Activated gamma-delta T cell treated with Interleukin-2 at 50 U/mL for 16 hours (primary cell): ENCODE measurements around the gene RAPGEF5.

Experiments
- DNase-seq: peaks from one replicate; pipeline ENCODE4 v3.0.0-alpha.2; 2020

RAPGEF5 gene

DNA sequence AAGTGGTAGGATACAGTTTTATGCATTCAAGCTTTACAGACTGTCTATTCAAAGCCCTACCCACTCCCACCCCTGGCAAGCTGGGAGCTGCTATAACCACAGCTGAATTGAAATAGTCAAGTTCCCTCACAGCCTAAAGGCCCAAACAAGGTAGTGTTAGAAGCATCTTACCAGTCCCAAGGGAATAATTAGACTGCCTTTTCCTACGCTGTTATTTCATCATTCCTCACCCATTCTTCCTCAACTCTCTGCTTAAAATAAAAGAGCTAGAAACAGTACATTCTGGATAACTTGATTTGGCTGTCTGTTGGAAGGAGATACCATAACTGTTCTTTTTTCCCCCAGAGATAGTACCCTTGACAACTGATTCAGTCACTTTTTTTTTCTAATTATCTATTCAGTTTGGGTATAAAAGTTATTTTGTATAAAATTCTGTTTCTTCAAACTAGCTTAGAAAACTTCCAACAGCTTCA lies 54.0 kb downstream of the RAPGEF5 start:
- DNase-seq, result no peak

DNA sequence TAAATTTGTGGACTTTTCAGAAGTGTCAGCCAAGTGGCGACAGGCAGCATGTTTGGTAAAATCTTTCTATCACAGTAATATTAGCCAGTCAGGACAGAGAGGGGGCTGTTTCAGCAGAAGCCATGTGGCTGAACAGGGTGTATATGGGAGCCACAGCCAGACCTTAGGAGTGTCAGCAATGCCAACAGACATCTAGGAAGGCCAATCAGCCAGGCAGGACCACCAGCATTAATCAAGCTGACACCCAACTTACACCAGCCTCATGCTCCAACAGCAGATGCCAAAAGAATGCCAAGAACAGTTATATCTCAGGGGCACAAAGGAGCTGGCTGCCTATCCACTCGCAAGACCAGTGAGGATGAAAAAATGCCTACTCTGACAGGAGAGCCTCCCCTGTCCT lies 54.8 kb downstream of the RAPGEF5 start:
- no peak for DNase-seq

GRCh38 chr7:22301790-22302189 lies 55.2 kb downstream of the RAPGEF5 start:
- no peak for DNase-seq

DNA sequence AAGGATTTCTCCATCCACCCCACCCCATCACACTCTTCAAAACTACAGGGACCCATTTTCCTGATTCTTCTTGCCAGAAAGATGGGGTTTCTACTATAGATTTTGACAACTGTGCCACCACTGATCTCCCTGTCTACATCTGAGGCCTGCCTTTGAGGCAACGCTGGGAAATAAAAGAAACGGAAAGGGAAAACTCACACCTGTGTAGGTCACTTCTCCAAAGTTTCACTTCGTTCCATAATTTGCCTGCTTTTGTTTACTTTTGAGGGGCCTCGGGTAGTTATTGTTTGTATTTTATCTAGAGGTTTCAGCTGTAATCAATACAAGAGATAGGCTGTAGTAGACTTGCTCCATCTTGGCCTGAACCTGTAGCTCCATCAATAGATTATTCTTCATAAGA lies 56.1 kb downstream of the RAPGEF5 start:
- no peak for DNase-seq

DNA sequence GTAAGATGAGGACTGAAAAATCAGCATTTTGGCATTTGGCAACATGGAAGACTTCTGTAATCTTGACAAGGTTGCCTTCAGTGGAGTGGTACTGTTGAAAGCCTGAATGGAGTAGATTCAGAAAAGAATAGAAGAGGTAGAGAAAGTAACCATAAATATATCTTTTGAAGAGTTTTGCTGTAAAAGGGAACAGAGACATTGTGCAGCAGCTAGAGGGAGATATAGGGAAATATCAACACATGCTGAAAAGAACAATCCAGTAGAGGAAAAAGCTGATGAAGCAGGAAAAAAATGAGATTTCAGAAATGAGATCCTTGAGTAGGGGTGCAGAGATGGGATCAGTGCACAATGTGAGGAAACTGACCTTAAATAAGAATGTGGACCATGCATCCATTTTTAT lies 60.0 kb downstream of the RAPGEF5 start:
- DNase-seq, result no peak

GRCh38 chr7:22296265-22296566 lies 60.7 kb downstream of the RAPGEF5 start:
- DNase-seq, result no peak

DNA sequence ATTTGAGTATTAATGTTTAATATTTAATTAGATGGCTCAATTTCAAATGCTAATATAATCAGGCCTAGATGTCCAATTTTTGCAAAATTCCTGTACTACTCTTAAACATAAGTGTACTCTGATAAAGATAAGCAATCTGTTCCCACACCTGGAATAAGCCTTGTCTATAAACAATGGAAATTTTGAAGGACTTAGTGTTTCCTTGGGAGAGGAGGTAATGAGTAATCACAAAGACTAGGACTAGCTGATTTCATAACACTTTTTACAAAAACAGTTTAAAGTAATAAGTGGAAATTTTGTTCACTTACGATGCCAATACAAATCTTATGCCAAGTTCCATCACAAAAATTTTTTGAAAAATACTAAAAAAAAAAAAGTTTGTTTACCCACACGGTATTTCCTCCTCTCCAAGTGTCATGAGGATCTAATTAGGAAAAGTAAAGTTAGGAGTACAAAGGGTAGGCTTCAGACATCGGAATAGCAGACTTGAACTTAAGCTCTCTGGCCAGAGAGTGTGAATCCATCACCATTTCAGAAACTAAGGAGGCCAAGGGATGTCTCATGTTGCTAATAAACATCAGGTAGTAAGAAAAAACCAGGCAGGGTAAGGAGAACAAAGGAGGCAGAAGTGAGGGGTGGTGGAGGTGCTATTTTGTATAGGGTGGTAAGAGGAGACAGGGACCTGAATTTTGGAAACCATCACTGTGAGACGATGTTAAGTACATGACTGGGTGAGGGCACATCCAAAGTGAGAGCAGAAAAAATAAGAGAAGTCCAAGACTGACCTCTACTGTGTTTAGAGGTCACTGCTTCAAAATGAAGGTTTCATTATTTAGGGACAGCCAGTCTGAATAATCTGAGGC lies 61.3 kb downstream of the RAPGEF5 start:
- no peak for DNase-seq

DNA sequence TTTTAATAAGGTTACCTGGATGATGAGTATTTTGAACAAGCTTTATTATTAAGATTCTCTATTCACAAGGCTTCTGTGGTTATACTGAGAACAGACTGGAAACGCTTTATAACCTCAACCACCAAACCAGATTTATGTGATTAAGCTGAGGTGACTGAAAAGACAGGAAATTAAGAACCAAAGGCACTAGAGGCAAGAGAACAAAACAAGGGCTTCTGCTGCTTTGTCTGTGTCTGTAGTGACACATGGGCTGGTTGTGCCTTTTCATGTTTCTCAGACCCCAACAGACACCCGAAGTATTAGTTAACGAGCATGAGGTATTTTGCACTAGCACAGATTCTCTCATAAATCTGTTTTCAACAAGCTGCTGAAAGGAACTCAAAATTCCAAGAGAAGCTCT lies 64.4 kb downstream of the RAPGEF5 start:
- no peak for DNase-seq

DNA sequence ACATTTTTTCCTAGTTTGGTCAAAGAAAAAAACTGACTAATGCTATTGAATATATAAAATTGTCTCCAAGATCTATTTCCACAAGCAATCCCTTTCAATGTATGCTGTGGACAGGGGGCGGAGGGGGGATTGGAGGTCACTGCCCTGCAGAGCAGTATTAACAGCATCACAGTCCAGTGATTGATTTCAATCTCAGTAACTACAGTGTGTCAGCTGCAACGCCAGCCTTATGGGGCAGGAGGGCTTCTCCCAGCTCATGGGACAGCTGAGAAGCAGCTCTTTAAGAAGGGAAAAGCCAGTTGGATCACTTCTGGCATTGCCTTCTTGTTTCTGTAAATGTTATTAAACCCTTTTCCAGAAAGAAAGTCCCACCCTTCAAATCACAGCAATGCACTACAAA lies 65.0 kb downstream of the RAPGEF5 start:
- DNase-seq, result no peak

GRCh38 chr7:22288202-22288601 lies 68.8 kb downstream of the RAPGEF5 start:
- no peak for DNase-seq

DNA sequence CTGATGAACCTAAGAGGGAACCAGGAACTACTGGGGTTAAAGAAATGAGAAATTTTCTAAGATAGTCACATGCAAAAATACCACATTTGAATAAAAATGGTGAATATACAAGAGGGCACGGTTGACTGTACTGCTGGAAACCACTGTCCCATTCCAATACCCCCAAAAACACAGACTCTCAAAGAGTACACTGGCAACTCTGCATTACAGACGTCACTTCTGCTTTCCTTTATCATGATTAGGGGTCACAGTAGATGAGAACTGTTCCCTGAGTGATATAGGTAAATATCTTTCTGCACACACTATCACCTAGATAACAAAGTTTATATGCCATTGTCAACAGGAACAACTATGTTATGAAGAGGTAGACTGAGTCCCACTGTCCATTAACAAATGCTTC lies 69.5 kb downstream of the RAPGEF5 start:
- DNase-seq, result no peak

- DNase-seq, result no peak
Observed at GRCh38 chr7:22286436-22286835, 70.5 kb downstream of the RAPGEF5 start.

- DNase-seq, result no peak
Observed at GRCh38 chr7:22281481-22281880, 75.5 kb downstream of the RAPGEF5 start.

DNA sequence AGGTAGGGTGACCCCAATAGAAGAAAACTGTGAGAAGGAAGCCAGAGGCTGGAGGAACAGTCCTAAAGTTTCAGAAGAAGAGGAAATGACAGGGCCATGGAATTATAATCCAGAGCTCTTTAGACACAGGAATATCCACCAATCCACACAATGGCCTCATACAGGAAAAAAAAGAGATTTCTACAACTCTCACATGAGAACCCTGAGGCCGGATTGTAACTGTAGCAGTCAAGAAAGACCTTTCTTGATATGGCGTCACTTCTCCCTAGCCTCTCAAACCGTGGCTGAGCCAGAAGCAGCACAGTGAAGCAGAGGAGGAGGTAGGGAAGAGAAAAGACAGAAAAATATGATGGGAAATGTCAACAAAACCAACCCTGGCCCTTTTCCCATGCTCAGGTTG lies 76.9 kb downstream of the RAPGEF5 start:
- no peak for DNase-seq

DNA sequence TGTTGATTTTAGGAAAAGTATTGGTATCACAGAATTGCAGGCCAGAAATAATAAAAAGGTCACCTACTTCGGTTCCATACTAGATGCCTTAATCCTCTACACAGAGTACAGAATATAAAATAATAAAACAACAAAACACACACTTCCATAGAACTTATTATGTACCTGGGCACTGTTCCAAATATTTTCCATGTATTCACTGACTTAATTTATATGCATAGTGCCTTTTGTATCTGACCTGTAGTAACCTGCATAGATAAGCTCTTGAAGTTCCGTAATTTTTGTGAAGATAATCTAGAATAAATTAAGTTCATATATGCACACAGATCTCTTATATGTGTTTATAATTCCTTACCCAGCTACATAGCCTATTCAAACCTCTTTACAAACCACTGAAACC lies 78.3 kb downstream of the RAPGEF5 start:
- DNase-seq, result no peak

DNA sequence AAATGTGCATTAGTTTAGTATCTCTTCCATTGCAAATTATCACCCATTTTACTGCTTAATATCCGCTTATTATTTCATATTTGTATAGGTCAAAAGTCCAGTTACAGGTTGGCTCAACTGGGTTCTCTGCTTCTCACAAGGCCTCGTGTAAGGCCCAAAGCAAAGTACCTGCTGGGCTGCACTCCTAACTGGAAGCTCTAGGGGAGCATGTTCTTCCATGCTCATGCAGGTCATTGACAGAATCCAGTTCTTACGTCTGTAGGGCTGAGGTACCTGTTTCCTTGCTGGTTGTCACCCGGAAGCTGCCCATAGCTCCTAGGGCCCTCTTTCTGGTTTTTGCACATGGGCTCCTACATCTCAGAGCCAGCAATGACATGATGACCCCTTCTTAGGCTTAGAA lies 79.6 kb downstream of the RAPGEF5 start:
- DNase-seq, result no peak

DNA sequence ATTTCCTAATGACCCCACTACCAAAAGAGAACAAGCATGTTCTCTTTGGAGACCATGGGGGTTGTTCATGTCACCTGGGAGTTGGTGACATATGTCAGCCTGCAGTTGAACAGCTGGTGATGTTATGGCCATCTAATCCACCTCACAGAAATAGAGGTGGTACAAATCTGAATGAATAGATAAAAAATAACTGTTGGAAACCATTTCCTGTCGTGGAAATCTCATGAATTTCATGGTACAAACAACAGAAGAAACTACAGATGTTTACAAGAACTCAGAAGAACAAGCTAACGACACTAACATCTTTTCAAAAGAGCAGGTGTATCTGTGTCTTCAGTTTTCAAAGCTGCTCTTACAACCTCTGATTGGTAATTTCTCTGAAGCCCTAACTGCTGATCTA lies 81.3 kb downstream of the RAPGEF5 start:
- no peak for DNase-seq

DNA sequence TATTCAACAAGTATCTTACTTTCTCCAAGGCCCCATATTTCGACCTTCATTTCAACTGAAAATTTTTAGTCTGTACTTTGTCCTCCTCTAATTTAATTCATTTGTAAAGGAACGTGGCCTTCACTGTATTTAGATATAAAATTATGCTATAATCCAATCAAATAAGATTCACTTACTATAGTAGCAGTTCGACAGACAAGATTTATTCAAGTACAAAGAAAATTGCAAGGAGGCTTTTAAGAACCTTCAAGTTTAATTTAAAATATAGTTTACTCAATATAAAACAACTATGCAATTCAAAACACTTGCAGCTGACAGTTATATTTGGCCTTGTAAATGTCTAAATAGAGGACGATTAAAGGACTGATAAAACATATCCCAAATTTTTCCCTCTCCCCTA lies 85.6 kb downstream of the RAPGEF5 start:
- no peak for DNase-seq

- DNase-seq, result no peak
Observed at GRCh38 chr7:22270371-22270770, 86.6 kb downstream of the RAPGEF5 start.

GRCh38 chr7:22269963-22270362 lies 87.0 kb downstream of the RAPGEF5 start:
- DNase-seq, result no peak

- DNase-seq, result no peak
Observed at GRCh38 chr7:22268884-22269421, 88.0 kb downstream of the RAPGEF5 start.

- no peak for DNase-seq
Observed at GRCh38 chr7:22267930-22268615, 88.9 kb downstream of the RAPGEF5 start.

- no peak for DNase-seq
Observed at GRCh38 chr7:22262538-22262937, 94.4 kb downstream of the RAPGEF5 start.

- DNase-seq, result no peak
Observed at GRCh38 chr7:22256541-22257096, 100.3 kb downstream of the RAPGEF5 start.
